Kasumi-1 (cell line): ENCODE measurements around the gene SBDS.

Source experiments
- DNase-seq, 2 experiments: peaks; one replicate each; lab custom pipeline; 2025; lab: John Stamatoyannopoulos, UW

Gene SBDS

GRCh38 chr7:66937940-66938339 is 57.4 kb downstream of the SBDS start:
- no peak for DNase-seq
